ENCODE measurements around the gene TRIO.

Gene TRIO

GRCh38 chr5:14123551-14123950, 19.6 kb upstream of the TRIO start:
- DNase-seq (ENCODE audit: low read depth): no peak

- no peak for DNase-seq (ENCODE audit: low read depth)
These were observed 19.1 kb upstream of the TRIO start for GRCh38 chr5:14123974-14124482.

GRCh38 chr5:14125262-14125661, 17.9 kb upstream of the TRIO start:
- DNase-seq (ENCODE audit: low read depth): no peak

GRCh38 chr5:14127587-14127986, 15.6 kb upstream of the TRIO start:
- no peak for DNase-seq (ENCODE audit: low read depth)

- DNase-seq (ENCODE audit: low read depth): no peak
These were observed 15.1 kb upstream of the TRIO start for GRCh38 chr5:14128079-14128478.

- DNase-seq (ENCODE audit: low read depth): no peak
These were observed 14.0 kb upstream of the TRIO start for GRCh38 chr5:14129123-14129522.

- no peak for DNase-seq (ENCODE audit: low read depth)
These were observed 11.2 kb upstream of the TRIO start for GRCh38 chr5:14131855-14132503.

- DNase-seq (ENCODE audit: low read depth): no peak
These were observed 9.7 kb upstream of the TRIO start for GRCh38 chr5:14133394-14133793.

GRCh38 chr5:14134083-14134482, 9.1 kb upstream of the TRIO start:
- no peak for DNase-seq (ENCODE audit: low read depth)

GRCh38 chr5:14134771-14135170, 8.4 kb upstream of the TRIO start:
- no peak for DNase-seq (ENCODE audit: low read depth)

- no peak for DNase-seq (ENCODE audit: low read depth)
These were observed 7.5 kb upstream of the TRIO start for GRCh38 chr5:14135621-14136020.

- DNase-seq (ENCODE audit: low read depth): no peak
These were observed 6.9 kb upstream of the TRIO start for GRCh38 chr5:14136228-14136627.

- no peak for DNase-seq (ENCODE audit: low read depth)
These were observed 4.3 kb upstream of the TRIO start for GRCh38 chr5:14138608-14139540.

GRCh38 chr5:14141764-14142163, 1.4 kb upstream of the TRIO start:
- no peak for DNase-seq (ENCODE audit: low read depth)

- DNase-seq (ENCODE audit: low read depth): no peak
These were observed 828 bp upstream of the TRIO start for GRCh38 chr5:14142202-14142826.

- DNase-seq (ENCODE audit: low read depth): no peak
These were observed 351 bp downstream of the TRIO start for GRCh38 chr5:14143546-14143840.

GRCh38 chr5:14143841-14144585, 871 bp downstream of the TRIO start:
- peak; percentile 14 for DNase-seq (ENCODE audit: low read depth)

GRCh38 chr5:14144586-14145434, 1.7 kb downstream of the TRIO start:
- DNase-seq (ENCODE audit: low read depth): peak; percentile 13

GRCh38 chr5:14145435-14146334, 2.5 kb downstream of the TRIO start:
- no peak for DNase-seq (ENCODE audit: low read depth)

- no peak for DNase-seq (ENCODE audit: low read depth)
These were observed 3.6 kb downstream of the TRIO start for GRCh38 chr5:14146725-14147124.
